Keratinocyte (primary cell): ENCODE measurements around the gene COL8A1. TPM values are rescaled to one million over a fixed set of nuclear protein-coding genes. Genes with fewer than 3 reads are reported as not detected.

Experiments
- DNase-seq: peaks from one replicate; pipeline ENCODE4 v3.0.0-alpha.2; 2011; ENCODE audit warnings: low read depth, missing footprints, low spot score
- FAIRE-seq: peaks from 2 replicates; lab custom pipeline; 2011; peaks lifted over from hg19 to GRCh38; lab: Jason Lieb, UNC
- H2AFZ ChIP-seq: 2 replicates; pipeline ENCODE4 v1.6.0; 2012; ENCODE audit warnings: low read length, control low read depth, inconsistent platforms; ENCODE audit not compliant: control insufficient read depth
- H3K27ac ChIP-seq: 2 replicates; pipeline ENCODE4 v1.5.1; 2011; ENCODE audit warnings: low read length; ENCODE audit not compliant: control insufficient read depth, insufficient read depth
- H3K27me3 ChIP-seq: 3 replicates; pipeline ENCODE4 v1.6.0; 2011; ENCODE audit warnings: low read length; ENCODE audit not compliant: control insufficient read depth, insufficient read depth; ENCODE audit errors: extremely low read depth
- H3K36me3 ChIP-seq, 2 experiments: 2 replicates in 1 of 2; 3 replicates in 1 of 2; pipeline ENCODE4 v1.5.1; 2011; ENCODE audit warnings: low read length in 2 of 2, mild to moderate bottlenecking in 1 of 2; ENCODE audit not compliant: control insufficient read depth in 2 of 2, insufficient read depth in 2 of 2; ENCODE audit errors: extremely low read depth in 1 of 2
- H3K4me1 ChIP-seq: 3 replicates; pipeline ENCODE4 v1.5.1; 2011; ENCODE audit warnings: low read length; ENCODE audit not compliant: control insufficient read depth, insufficient read depth; ENCODE audit errors: extremely low read depth
- H3K4me2 ChIP-seq: 3 replicates; pipeline ENCODE4 v1.6.0; 2011; ENCODE audit warnings: low read depth, low read length; ENCODE audit not compliant: control insufficient read depth, insufficient read depth; ENCODE audit errors: extremely low read depth
- H3K4me3 ChIP-seq, 3 experiments: fragments of 200-600 bp in 1 of 3; sonication (generic) in 1 of 3; 2 replicates in 2 of 3; 3 replicates in 1 of 3; pipeline ENCODE4 v1.5.1; 2011 to 2016; ENCODE audit warnings: low read length in 3 of 3, mild to moderate bottlenecking in 3 of 3, control low read depth in 2 of 3, inconsistent platforms in 1 of 3, low read depth in 1 of 3, mixed read lengths in 1 of 3, mixed run types in 1 of 3, moderate library complexity in 1 of 3; ENCODE audit not compliant: control insufficient read depth in 2 of 3, insufficient read depth in 2 of 3; ENCODE audit errors: extremely low read depth in 1 of 3
- H3K79me2 ChIP-seq: 2 replicates; pipeline ENCODE4 v1.6.0; 2012; ENCODE audit warnings: low read length; ENCODE audit not compliant: control insufficient read depth, insufficient read depth
- H3K9ac ChIP-seq: 3 replicates; pipeline ENCODE4 v1.6.0; 2011; ENCODE audit warnings: low read length; ENCODE audit not compliant: control insufficient read depth, insufficient read depth; ENCODE audit errors: extremely low read depth
- H3K9me1 ChIP-seq: 3 replicates; pipeline ENCODE4 v1.6.0; 2011; ENCODE audit warnings: low read length; ENCODE audit not compliant: control insufficient read depth, insufficient read depth; ENCODE audit errors: extremely low read depth
- H3K9me3 ChIP-seq: 2 replicates; pipeline ENCODE4 v1.5.1; 2012; ENCODE audit warnings: low read depth, low read length; ENCODE audit not compliant: control insufficient read depth
- H4K20me1 ChIP-seq: 3 replicates; pipeline ENCODE4 v1.6.0; 2011; ENCODE audit warnings: low read length; ENCODE audit not compliant: control insufficient read depth, insufficient read depth; ENCODE audit errors: extremely low read depth
- CTCF ChIP-seq, 3 experiments: IDR thresholded peaks in 1 of 3; conservative IDR thresholded peaks in 1 of 3; optimal IDR thresholded peaks in 1 of 3; 2 replicates in 2 of 3; 3 replicates in 1 of 3; pipeline versions ENCODE3 to v1.5.1; 2011; ENCODE audit warnings: low read length in 3 of 3, mild to moderate bottlenecking in 3 of 3, moderate library complexity in 2 of 3, control low read depth in 1 of 3, inconsistent platforms in 1 of 3; ENCODE audit not compliant: insufficient read depth in 2 of 3; ENCODE audit errors: extremely low read depth in 1 of 3
- EZH2 ChIP-seq: IDR thresholded peaks from one replicate; pipeline ENCODE4 v1.6.1; 2012; ENCODE audit warnings: inconsistent platforms, mild to moderate bottlenecking, low read length, moderate library complexity
- dilution Hi-C: fragments of 300-500 bp; cut with MboI; formaldehyde crosslinking; loops from one replicate; pipeline ENCODE4 v1.7.0; 2020; ENCODE audit warnings: low sequenced_read_pairs; ENCODE audit not compliant: extremely low pct_ligation_motif_present
- polyA plus RNA-seq, 5 experiments: library from polyadenylated mRNA; depleted of rRNA in 3 of 5; stranded (reverse) in 3 of 5; stranded (forward) in 1 of 5; unstranded in 1 of 5; fragments of >200 nt; gene quantifications; 1 replicate in 1 of 5; 2 replicates in 3 of 5; 3 replicates in 1 of 5; pipeline versions ENCODE4 v1.2.1 to v1.2.3, GENCODE V29; 2011 to 2012; ENCODE audit warnings: missing spikeins in 2 of 5, low read depth in 1 of 5, low replicate concordance in 1 of 5

COL8A1 gene
- polyA plus RNA-seq, 1 donor (not counting 4 experiments of a cell fraction or from before 2014, with no cell fraction given): 102 TPM

- Histone ChIP-seq H4K20me1 (no peaks in the 10 kb centered on the region), H3K9me3 (no peaks in the 10 kb centered on the region), H3K79me2 (peaks cover 14% of the 10 kb centered on the region), H3K27ac (no peak overlapping the region), H3K4me2 (no peak overlapping the region), H3K9me1 (no peaks in the 10 kb centered on the region), H3K27me3 (no peaks in the 10 kb centered on the region), H3K9ac (no peak overlapping the region), H2AFZ (no peak overlapping the region), H3K4me3 (no peak overlapping the region), H3K36me3 (no peaks in the 10 kb centered on the region), H3K4me1 (peaks cover 10% of the 10 kb centered on the region)
- DNase-seq (no peak), FAIRE-seq (peak; percentile 26)
- dilution Hi-C loops: no loop called here
- TF ChIP-seq EZH2 (no peak), CTCF (optimal IDR thresholded peaks at IDR 0.05 in 1 of 3, IDR thresholded peaks at IDR 0.05 in 1 of 3, conservative IDR thresholded peaks at IDR 0.05 in 1 of 3; ENCODE audit: extremely low read depth in 1 of 3, insufficient read depth in 2 of 3, low read length in 3 of 3) (peak in 2 of 3 experiments; percentile 35 to 51)
Measured at GRCh38 chr3:99842826-99843589, 204.6 kb downstream of the COL8A1 start.

DNA sequence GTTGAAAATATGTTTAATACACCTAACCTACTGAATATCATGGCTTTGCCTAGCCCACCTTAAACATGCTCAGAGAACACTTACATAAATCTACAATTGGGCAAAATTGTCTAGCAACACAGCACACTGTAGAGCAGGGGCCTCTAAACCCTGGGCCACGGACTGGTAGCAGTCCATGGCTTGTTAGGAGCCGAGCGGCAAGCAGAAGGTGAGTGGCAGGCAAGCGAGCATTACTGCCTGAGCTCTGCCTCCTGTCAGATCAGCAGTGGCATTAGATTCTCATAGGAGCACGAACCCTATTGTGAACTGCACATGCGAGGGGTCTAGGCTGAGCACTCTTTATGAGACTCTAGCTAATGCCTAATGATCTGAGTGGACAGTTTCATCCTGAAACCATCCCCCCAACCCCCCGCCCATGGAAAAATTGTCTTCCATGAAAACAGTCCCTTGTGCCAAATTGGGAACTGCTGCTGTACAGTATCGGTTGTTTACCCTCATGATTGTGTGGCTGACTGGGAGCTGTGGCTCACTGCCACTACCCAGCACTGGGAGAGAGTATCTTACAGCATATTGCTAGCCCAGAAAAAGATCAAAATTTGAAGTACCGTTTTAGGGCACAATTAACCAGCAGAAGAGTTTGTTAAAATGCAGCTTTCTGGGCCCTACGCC, 205.3 kb downstream of the COL8A1 start:
- no peak overlapping the region for H3K4me3 ChIP-seq
- H3K27me3 ChIP-seq: no peaks in the 10 kb centered on the region
- H3K79me2 ChIP-seq: peaks cover 21% of the 10 kb centered on the region
- TF ChIP-seq CTCF (optimal IDR thresholded peaks at IDR 0.05 in 1 of 3, IDR thresholded peaks at IDR 0.05 in 1 of 3, conservative IDR thresholded peaks at IDR 0.05 in 1 of 3; ENCODE audit: extremely low read depth in 1 of 3, insufficient read depth in 2 of 3, low read length in 3 of 3) (no peak), EZH2 (no peak)
- dilution Hi-C loops: no loop called here
- H3K4me1 ChIP-seq: peaks cover 10% of the 10 kb centered on the region
- H3K9me3 ChIP-seq: no peaks in the 10 kb centered on the region
- H2AFZ ChIP-seq: no peak overlapping the region
- no peak overlapping the region for H3K4me2 ChIP-seq
- FAIRE-seq (no peak), DNase-seq (no peak)
- H4K20me1 ChIP-seq: no peaks in the 10 kb centered on the region
- H3K27ac ChIP-seq: no peak overlapping the region
- H3K9me1 ChIP-seq: no peaks in the 10 kb centered on the region
- peaks cover 0 to 2% of the 10 kb centered on the region in 2 experiments for H3K36me3 ChIP-seq
- no peak overlapping the region for H3K9ac ChIP-seq
